Hepatocyte (in vitro differentiated cells): Measurements from ENCODE around the gene PLD5. TPM values are rescaled to one million over a fixed set of nuclear protein-coding genes. Genes with fewer than 3 reads are reported as not detected.
"Not testable (repeated sequence)": the region's sequence is repeated elsewhere in the genome, so short reads cannot be mapped to it uniquely, and the experiment has no call there.

Experiments used
- DNase-seq: peaks from one replicate; pipeline ENCODE4 v3.0.0-alpha.2; 2016; ENCODE audit warnings: low spot score
- H2AFZ ChIP-seq: fragments of 200-600 bp; sonication (generic); 2 replicates; pipeline ENCODE4 v1.6.0; 2016; ENCODE audit warnings: antibody characterized with exemption, mild to moderate bottlenecking
- H3K27ac ChIP-seq: fragments of 200-600 bp; sonication (generic); 2 replicates; pipeline ENCODE4 v1.5.1; 2016; ENCODE audit warnings: mild to moderate bottlenecking
- H3K27me3 ChIP-seq: fragments of 200-600 bp; sonication (generic); 2 replicates; pipeline ENCODE4 v1.6.1; 2016
- H3K36me3 ChIP-seq: fragments of 200-600 bp; sonication (generic); replicated peaks from 2 replicates; pipeline ENCODE4 v1.5.1; 2016; ENCODE audit warnings: low read depth; ENCODE audit not compliant: insufficient read depth
- H3K4me1 ChIP-seq: fragments of 200-600 bp; sonication (generic); 2 replicates; pipeline ENCODE4 v1.5.1; 2016; ENCODE audit warnings: mild to moderate bottlenecking, moderate library complexity; ENCODE audit not compliant: insufficient read depth
- H3K4me2 ChIP-seq: fragments of 200-600 bp; sonication (generic); 2 replicates; pipeline ENCODE4 v1.6.0; 2016
- H3K4me3 ChIP-seq: fragments of 200-600 bp; sonication (generic); 2 replicates; pipeline ENCODE4 v1.5.1; 2016; ENCODE audit warnings: mild to moderate bottlenecking
- H3K79me2 ChIP-seq: fragments of 200-600 bp; sonication (generic); 2 replicates; pipeline ENCODE4 v1.6.0; 2017; ENCODE audit warnings: mild to moderate bottlenecking
- H3K9me2 ChIP-seq: fragments of 200-600 bp; sonication (generic); replicated peaks from 2 replicates; pipeline ENCODE4 v1.6.0; 2017; ENCODE audit warnings: mild to moderate bottlenecking; ENCODE audit not compliant: insufficient read depth
- H3K9me3 ChIP-seq: fragments of 200-600 bp; sonication (generic); 2 replicates; pipeline ENCODE4 v1.5.1; 2016; ENCODE audit warnings: low read depth, mild to moderate bottlenecking
- H4K20me1 ChIP-seq: fragments of 200-600 bp; sonication (generic); 2 replicates; pipeline ENCODE4 v1.6.0; 2016; ENCODE audit warnings: mild to moderate bottlenecking; ENCODE audit not compliant: insufficient read depth, poor library complexity, severe bottlenecking
- EZH2 ChIP-seq: fragments of 200-600 bp; sonication (generic); IDR thresholded peaks from 2 replicates; pipeline ENCODE4 v1.6.1; 2016; ENCODE audit warnings: antibody characterized with exemption, mild to moderate bottlenecking, borderline replicate concordance
- EZH2phosphoT487 ChIP-seq: fragments of 200-600 bp; sonication (generic); IDR thresholded peaks from one replicate; pipeline ENCODE4 v1.6.1; 2018; ENCODE audit warnings: antibody characterized with exemption, mild to moderate bottlenecking, low read depth, moderate library complexity; ENCODE audit not compliant: unreplicated experiment, severe bottlenecking
- WGBS: methylation state at CpG from one replicate; pipeline ENCODE4 v1.1.6; 2016; ENCODE audit warnings: low lambda C conversion rate; ENCODE audit errors: missing lambda C conversion rate; 5-methylcytosine and 5-hydroxymethylcytosine counted together
- polyA plus RNA-seq: library from polyadenylated mRNA; unstranded; fragments of >200 nt; fragmentation: Nextera tagmentation; extraction: Ambion mirVana; gene quantifications from 2 replicates; pipeline ENCODE4 v1.2.1, GENCODE V29; 2016
- total RNA-seq: library from RNA; depleted of rRNA; stranded (reverse); fragments of >200 nt; gene quantifications from 2 replicates; pipeline ENCODE4 v1.2.3, GENCODE V29; 2014
- TF ChIP-seq, protein P1 (sequence below): fragments of 200-600 bp; sonication (generic); IDR thresholded peaks from 2 replicates; pipeline ENCODE4 v1.5.1; 2016; ENCODE audit warnings: antibody characterized with exemption, mild to moderate bottlenecking; ENCODE audit not compliant: poor library complexity

Gene PLD5
- total and polyA plus RNA-seq, 2 experiments from 2014 or later, result 0.33 to 0.58 TPM

DNA sequence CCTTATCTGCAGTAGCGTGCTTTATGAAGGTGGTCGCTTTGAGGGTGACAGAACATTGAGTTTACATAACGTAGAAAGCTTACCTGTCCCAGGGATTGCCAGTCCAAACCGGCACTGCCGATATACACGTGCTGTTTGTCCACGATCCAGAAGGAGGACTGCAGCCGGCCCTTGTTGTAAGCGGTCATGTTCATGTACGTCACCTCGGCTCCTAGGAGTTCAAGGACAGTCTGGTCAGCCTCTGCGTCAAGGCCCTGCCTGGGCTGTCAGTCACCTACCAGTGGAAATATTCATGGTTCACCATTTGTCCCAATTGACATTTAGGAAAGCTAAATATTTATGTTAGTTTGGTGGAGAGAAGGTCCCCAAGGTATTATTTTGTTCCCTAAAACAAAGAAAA is 304.6 kb downstream of the PLD5 start:
- H2AFZ ChIP-seq, result no peak overlapping the region
- no peaks in the 10 kb centered on the region for H3K79me2 ChIP-seq
- H3K9me2 ChIP-seq, result no peaks in the 10 kb centered on the region
- H3K4me2 ChIP-seq, result no peak overlapping the region
- no peaks in the 10 kb centered on the region for H3K27me3 ChIP-seq
- DNase-seq, result no peak
- no peaks in the 10 kb centered on the region for H4K20me1 ChIP-seq
- H3K4me1 ChIP-seq, result no peaks in the 10 kb centered on the region
- TF ChIP-seq, protein P1, sequence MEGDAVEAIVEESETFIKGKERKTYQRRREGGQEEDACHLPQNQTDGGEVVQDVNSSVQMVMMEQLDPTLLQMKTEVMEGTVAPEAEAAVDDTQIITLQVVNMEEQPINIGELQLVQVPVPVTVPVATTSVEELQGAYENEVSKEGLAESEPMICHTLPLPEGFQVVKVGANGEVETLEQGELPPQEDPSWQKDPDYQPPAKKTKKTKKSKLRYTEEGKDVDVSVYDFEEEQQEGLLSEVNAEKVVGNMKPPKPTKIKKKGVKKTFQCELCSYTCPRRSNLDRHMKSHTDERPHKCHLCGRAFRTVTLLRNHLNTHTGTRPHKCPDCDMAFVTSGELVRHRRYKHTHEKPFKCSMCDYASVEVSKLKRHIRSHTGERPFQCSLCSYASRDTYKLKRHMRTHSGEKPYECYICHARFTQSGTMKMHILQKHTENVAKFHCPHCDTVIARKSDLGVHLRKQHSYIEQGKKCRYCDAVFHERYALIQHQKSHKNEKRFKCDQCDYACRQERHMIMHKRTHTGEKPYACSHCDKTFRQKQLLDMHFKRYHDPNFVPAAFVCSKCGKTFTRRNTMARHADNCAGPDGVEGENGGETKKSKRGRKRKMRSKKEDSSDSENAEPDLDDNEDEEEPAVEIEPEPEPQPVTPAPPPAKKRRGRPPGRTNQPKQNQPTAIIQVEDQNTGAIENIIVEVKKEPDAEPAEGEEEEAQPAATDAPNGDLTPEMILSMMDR, result no peak
- TF ChIP-seq EZH2phosphoT487 (no peak), EZH2 (no peak)
- 90% methylated on average over 12 of the region's 12 CpGs for WGBS
- H3K27ac ChIP-seq, result no peak overlapping the region
- peaks cover 4% of the 10 kb centered on the region for H3K9me3 ChIP-seq
- no peaks in the 10 kb centered on the region for H3K36me3 ChIP-seq
- H3K4me3 ChIP-seq, result no peak overlapping the region

DNA sequence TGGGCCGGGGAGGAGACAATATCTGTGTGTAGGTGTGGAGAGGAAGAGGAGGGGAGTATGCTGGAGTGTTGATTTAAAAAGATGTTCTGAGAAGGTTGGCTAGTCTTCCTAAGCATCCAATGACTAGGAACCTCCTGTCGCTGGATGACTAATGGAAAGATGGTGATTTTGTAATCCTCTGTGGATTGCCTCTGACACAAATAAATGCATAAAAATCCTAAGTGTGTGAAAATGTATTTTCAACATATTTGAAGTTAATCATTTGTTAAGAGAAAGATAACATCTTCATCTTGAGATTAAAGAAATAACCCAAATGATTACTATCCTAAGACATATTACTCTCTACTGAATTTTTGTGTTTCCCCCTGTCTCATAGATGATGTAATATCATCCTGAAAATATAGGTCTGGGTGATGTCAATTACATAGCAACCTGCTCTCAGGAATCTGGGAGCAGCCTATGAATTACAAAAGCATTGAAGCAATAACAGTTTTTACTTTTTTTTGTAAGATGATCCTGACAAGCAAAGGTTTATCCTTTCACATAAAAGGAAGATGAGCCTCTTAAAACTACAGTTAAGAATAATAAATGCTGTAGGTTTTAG is 305.1 kb downstream of the PLD5 start:
- no peak for DNase-seq
- H3K27me3 ChIP-seq, result no peaks in the 10 kb centered on the region
- H3K9me2 ChIP-seq, result no peaks in the 10 kb centered on the region
- H3K4me1 ChIP-seq, result no peaks in the 10 kb centered on the region
- 97% methylated on average over 2 of the region's 2 CpGs for WGBS
- no peak overlapping the region for H2AFZ ChIP-seq
- no peaks in the 10 kb centered on the region for H4K20me1 ChIP-seq
- H3K4me3 ChIP-seq, result no peak overlapping the region
- H3K27ac ChIP-seq, result no peak overlapping the region
- TF ChIP-seq EZH2 (no peak), EZH2phosphoT487 (no peak)
- TF ChIP-seq, protein P1, result no peak
- no peaks in the 10 kb centered on the region for H3K79me2 ChIP-seq
- no peaks in the 10 kb centered on the region for H3K36me3 ChIP-seq
- peaks cover 4% of the 10 kb centered on the region for H3K9me3 ChIP-seq
- H3K4me2 ChIP-seq, result no peak overlapping the region

GRCh38 chr1:242216368-242216767 is 308.1 kb downstream of the PLD5 start:
- Histone ChIP-seq H3K4me2 (no peak overlapping the region), H4K20me1 (no peaks in the 10 kb centered on the region), H2AFZ (no peak overlapping the region), H3K36me3 (no peaks in the 10 kb centered on the region), H3K9me3 (peaks cover 4% of the 10 kb centered on the region), H3K27me3 (no peaks in the 10 kb centered on the region), H3K9me2 (no peaks in the 10 kb centered on the region), H3K4me1 (peaks cover 11% of the 10 kb centered on the region), H3K4me3 (no peak overlapping the region), H3K27ac (no peak overlapping the region), H3K79me2 (no peaks in the 10 kb centered on the region)
- no peak for DNase-seq
- WGBS, result 66% methylated on average over 4 of the region's 4 CpGs
- TF ChIP-seq EZH2phosphoT487 (no peak), EZH2 (no peak)
- TF ChIP-seq, protein P1, result no peak

GRCh38 chr1:242214455-242214854 is 310.0 kb downstream of the PLD5 start:
- not testable (repeated sequence) for H3K9me3 ChIP-seq, H3K27ac ChIP-seq, H3K9me2 ChIP-seq, H4K20me1 ChIP-seq, H3K79me2 ChIP-seq, H3K27me3 ChIP-seq, H3K4me3 ChIP-seq, H3K4me2 ChIP-seq, H3K36me3 ChIP-seq, DNase-seq, H2AFZ ChIP-seq
- H3K4me1 ChIP-seq, result peaks cover 11% of the 10 kb centered on the region
- WGBS, result 78% methylated on average over 3 of the region's 3 CpGs

DNA sequence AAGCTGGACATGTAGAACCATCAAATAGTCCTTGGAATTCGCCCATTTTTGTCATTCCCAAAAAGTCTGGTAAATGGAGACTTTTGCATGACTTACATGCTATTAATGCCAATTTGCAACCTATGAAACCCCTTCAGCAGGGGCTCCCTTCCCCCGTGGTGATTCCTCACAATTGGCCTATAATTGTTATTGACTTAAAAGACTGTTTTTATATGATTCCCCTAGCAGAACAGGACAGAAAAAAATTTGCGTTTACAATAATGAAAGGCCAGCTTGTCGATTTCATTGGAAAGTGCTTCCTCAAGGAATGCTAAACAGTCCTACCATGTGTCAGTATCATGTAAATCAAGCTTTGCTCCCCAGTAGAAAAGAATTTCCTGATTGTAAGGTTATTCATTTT is 311.5 kb downstream of the PLD5 start:
- not testable (repeated sequence) for DNase-seq, H3K9me2 ChIP-seq, H3K27ac ChIP-seq, H3K9me3 ChIP-seq, H4K20me1 ChIP-seq, H3K27me3 ChIP-seq, H3K79me2 ChIP-seq, H3K4me2 ChIP-seq, H2AFZ ChIP-seq, H3K36me3 ChIP-seq, H3K4me3 ChIP-seq
- H3K4me1 ChIP-seq, result peaks cover 11% of the 10 kb centered on the region
- 66% methylated on average over 4 of the region's 4 CpGs for WGBS
